Large intestine (tissue), 3 donors: ENCODE results near the gene RPIA. TPM values are rescaled to one million over a fixed set of nuclear protein-coding genes. Genes with fewer than 3 reads are reported as not detected.
A peak's percentile ranks its signal among the peaks of the same experiment; 100 is the strongest.

Experiments
- DNase-seq, 2 donors: peaks; one replicate each; pipeline versions ENCODE4 v3.0.0 to v3.0.0-alpha.2; 2013
- H3K27ac ChIP-seq: one replicate; pipeline ENCODE4 v1.5.1; 2013; ENCODE audit warnings: low read length
- H3K27me3 ChIP-seq: 2 replicates; pipeline ENCODE4 v1.6.1; 2013; ENCODE audit warnings: low read length; ENCODE audit not compliant: control insufficient read depth, insufficient read depth
- H3K36me3 ChIP-seq: 2 replicates; pipeline ENCODE4 v1.6.1; 2013; ENCODE audit warnings: low read length; ENCODE audit not compliant: control insufficient read depth, insufficient read depth
- H3K4me1 ChIP-seq: one replicate; pipeline ENCODE4 v1.6.1; 2013; ENCODE audit warnings: low read length; ENCODE audit not compliant: control insufficient read depth, insufficient read depth
- H3K4me3 ChIP-seq: one replicate; pipeline ENCODE4 v1.5.1; 2013; ENCODE audit warnings: low read length
- H3K9me3 ChIP-seq: one replicate; pipeline ENCODE4 v1.6.1; 2013; ENCODE audit warnings: mild to moderate bottlenecking, low read depth, low read length, moderate library complexity; ENCODE audit not compliant: control insufficient read depth
- WGBS: methylation state at CpG from one replicate; pipeline ENCODE4 v1.1.5; 2013; ENCODE audit warnings: low lambda C conversion rate; ENCODE audit not compliant: insufficient coverage; 5-methylcytosine and 5-hydroxymethylcytosine counted together
- polyA plus RNA-seq: library from polyadenylated mRNA; unstranded; fragments of 120-200 nt; gene quantifications from one replicate; pipeline ENCODE4 v1.2.1, GENCODE V29; 2013

RPIA gene
- polyA plus RNA-seq, 1 donor = 28.3 TPM

GRCh38 chr2:88698498-88699233 is 7.2 kb downstream of the RPIA start:
- no CpG with 5 or more reads among the region's 3 CpGs for WGBS
- no peaks in the 10 kb centered on the region for H3K27me3 ChIP-seq
- peaks cover 32% of the 10 kb centered on the region for H3K4me1 ChIP-seq
- peaks cover 26% of the 10 kb centered on the region for H3K36me3 ChIP-seq
- no peak overlapping the region for H3K4me3 ChIP-seq
- peak overlapping the region; percentile 62 for H3K27ac ChIP-seq
- peak; percentile 74 to 90 for DNase-seq
- H3K9me3 ChIP-seq = no peaks in the 10 kb centered on the region

- H3K4me1 ChIP-seq = peaks cover 7% of the 10 kb centered on the region
- H3K9me3 ChIP-seq = no peaks in the 10 kb centered on the region
- no peak overlapping the region for H3K27ac ChIP-seq
- WGBS = 83% methylated on average over 1 of the region's 2 CpGs
- H3K36me3 ChIP-seq = peaks cover 20% of the 10 kb centered on the region
- no peaks in the 10 kb centered on the region for H3K27me3 ChIP-seq
- no peak for DNase-seq
- H3K4me3 ChIP-seq = no peak overlapping the region
Observed at GRCh38 chr2:88707003-88707402, 15.5 kb downstream of the RPIA start.

- Histone ChIP-seq H3K36me3 (peaks cover 4% of the 10 kb centered on the region), H3K27me3 (no peaks in the 10 kb centered on the region), H3K9me3 (no peaks in the 10 kb centered on the region), H3K4me3 (no peak overlapping the region), H3K4me1 (no peaks in the 10 kb centered on the region), H3K27ac (no peak overlapping the region)
- no CpG with 5 or more reads among the region's 4 CpGs for WGBS
- no peak for DNase-seq
Observed at GRCh38 chr2:88709181-88709631, 17.7 kb downstream of the RPIA start.

DNA sequence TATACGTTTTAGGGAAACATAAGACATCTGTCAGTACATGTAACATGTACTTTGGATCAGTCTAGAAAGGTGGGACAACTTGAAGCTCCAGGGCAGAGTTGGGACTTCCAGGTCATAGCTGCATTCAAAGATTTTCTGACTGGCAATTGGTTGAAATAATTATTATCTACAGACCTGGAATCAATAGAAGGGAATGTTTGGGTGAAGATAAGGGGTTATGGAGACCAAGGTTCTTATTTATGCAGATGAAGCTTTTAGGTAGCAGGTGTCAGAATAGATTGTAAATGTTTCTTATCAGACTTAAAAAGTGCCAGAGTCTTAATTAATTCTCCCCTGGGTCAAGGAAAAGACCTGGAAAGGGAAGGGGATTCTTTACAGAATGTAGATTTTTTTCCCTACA is 19.8 kb downstream of the RPIA start:
- H3K27ac ChIP-seq = no peak overlapping the region
- H3K4me3 ChIP-seq = no peak overlapping the region
- no peaks in the 10 kb centered on the region for H3K27me3 ChIP-seq
- WGBS = no CpG with 5 or more reads among the region's 1 CpG
- no peaks in the 10 kb centered on the region for H3K36me3 ChIP-seq
- no peak for DNase-seq
- H3K4me1 ChIP-seq = no peaks in the 10 kb centered on the region
- no peaks in the 10 kb centered on the region for H3K9me3 ChIP-seq

GRCh38 chr2:88711897-88712296 is 20.4 kb downstream of the RPIA start:
- Histone ChIP-seq H3K4me1 (no peaks in the 10 kb centered on the region), H3K27me3 (no peaks in the 10 kb centered on the region), H3K36me3 (no peaks in the 10 kb centered on the region), H3K4me3 (no peak overlapping the region), H3K27ac (no peak overlapping the region), H3K9me3 (no peaks in the 10 kb centered on the region)
- no CpG with 5 or more reads among the region's 1 CpG for WGBS
- no peak for DNase-seq

DNA sequence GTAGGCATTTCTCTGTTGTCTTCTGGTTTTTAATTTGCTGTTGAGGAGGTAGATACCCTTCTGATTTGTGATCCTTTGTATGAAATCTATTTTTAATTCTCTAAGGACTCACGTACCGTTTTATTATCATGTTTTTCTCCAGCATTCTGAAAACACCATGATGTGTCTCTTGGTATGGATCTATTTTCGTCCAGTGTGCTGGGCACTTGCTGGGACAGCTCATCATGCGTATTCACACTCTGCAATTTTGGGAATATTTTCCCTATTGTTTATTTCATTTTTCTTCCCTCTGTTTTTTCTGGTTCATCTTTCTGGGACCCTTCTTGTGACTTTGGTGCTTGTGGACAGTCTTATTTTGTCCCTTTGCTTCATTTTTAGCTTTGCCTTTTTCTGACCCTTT is 21.9 kb downstream of the RPIA start:
- WGBS = 100% methylated on average over 3 of the region's 4 CpGs
- no peaks in the 10 kb centered on the region for H3K36me3 ChIP-seq
- no peaks in the 10 kb centered on the region for H3K4me1 ChIP-seq

GRCh38 chr2:88714667-88715066 is 23.2 kb downstream of the RPIA start:
- Histone ChIP-seq H3K27me3 (no peaks in the 10 kb centered on the region), H3K36me3 (no peaks in the 10 kb centered on the region), H3K4me1 (no peaks in the 10 kb centered on the region), H3K9me3 (no peaks in the 10 kb centered on the region), H3K27ac (no peak overlapping the region), H3K4me3 (no peak overlapping the region)
- no peak for DNase-seq
- no CpG with 5 or more reads among the region's 3 CpGs for WGBS

More for the DNA sequence above, 21.9 kb downstream of the RPIA start:
- H3K9me3 ChIP-seq = no peaks in the 10 kb centered on the region
- no peak overlapping the region for H3K4me3 ChIP-seq
- no peaks in the 10 kb centered on the region for H3K27me3 ChIP-seq
- DNase-seq = no peak
- no peak overlapping the region for H3K27ac ChIP-seq

- DNase-seq = no peak
- no peaks in the 10 kb centered on the region for H3K36me3 ChIP-seq
- H3K27me3 ChIP-seq = no peaks in the 10 kb centered on the region
- no peak overlapping the region for H3K4me3 ChIP-seq
- H3K9me3 ChIP-seq = no peaks in the 10 kb centered on the region
- no peak overlapping the region for H3K27ac ChIP-seq
- H3K4me1 ChIP-seq = peaks cover 9% of the 10 kb centered on the region
Observed at GRCh38 chr2:88720399-88720798, 28.9 kb downstream of the RPIA start.

GRCh38 chr2:88721268-88721667 is 29.8 kb downstream of the RPIA start:
- WGBS = 100% methylated on average over 2 of the region's 2 CpGs
- H3K9me3 ChIP-seq = no peaks in the 10 kb centered on the region
- DNase-seq = no peak
- no peak overlapping the region for H3K27ac ChIP-seq
- H3K27me3 ChIP-seq = no peaks in the 10 kb centered on the region
- H3K4me1 ChIP-seq = peaks cover 9% of the 10 kb centered on the region
- no peak overlapping the region for H3K4me3 ChIP-seq
- no peaks in the 10 kb centered on the region for H3K36me3 ChIP-seq

DNA sequence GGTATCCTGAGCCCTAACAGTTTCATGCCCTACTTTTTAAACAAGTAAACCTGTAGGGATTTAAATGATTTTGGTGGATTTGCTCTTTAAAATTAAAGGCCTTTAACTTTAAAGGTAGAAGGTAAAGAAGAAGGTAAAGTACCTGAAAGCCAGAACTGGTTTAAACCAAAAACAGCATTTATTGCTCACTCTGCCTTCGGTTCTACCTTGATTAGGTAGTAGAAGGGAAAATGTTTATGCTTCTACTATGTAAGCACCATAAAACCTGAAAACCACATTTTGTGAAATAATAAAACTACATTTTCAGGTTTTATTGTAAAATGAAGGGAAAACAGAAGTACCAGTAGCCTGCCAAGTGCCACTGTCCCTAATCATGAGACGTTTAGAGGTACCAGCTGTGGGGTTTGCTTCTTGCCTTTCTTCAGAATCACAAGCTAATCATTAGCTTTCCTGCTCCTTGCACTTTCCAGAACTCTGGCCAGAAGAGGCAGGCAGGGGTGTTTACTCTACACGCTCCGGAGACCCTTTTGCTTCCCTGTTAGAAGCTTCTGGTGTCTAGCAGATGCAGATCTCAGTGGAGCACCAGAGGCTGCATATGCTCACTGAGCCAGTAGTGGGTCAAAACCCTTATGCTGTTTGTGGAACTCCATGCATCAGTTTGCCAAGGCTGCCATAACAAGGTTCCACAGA is 33.3 kb downstream of the RPIA start:
- peaks cover 9% of the 10 kb centered on the region for H3K4me1 ChIP-seq
- DNase-seq = peak; percentile 28 to 76
- no peaks in the 10 kb centered on the region for H3K9me3 ChIP-seq
- H3K27me3 ChIP-seq = no peaks in the 10 kb centered on the region
- no peak overlapping the region for H3K4me3 ChIP-seq
- 25% methylated on average over 1 of the region's 4 CpGs for WGBS
- peaks cover 4% of the 10 kb centered on the region for H3K36me3 ChIP-seq
- peak overlapping the region; percentile 57 for H3K27ac ChIP-seq
